ENCODE measurements around the gene KLHL36.
"Not testable (repeated sequence)": the region's sequence is repeated elsewhere in the genome, so short reads cannot be mapped to it uniquely, and the experiment has no call there.

The KLHL36 gene

DNA sequence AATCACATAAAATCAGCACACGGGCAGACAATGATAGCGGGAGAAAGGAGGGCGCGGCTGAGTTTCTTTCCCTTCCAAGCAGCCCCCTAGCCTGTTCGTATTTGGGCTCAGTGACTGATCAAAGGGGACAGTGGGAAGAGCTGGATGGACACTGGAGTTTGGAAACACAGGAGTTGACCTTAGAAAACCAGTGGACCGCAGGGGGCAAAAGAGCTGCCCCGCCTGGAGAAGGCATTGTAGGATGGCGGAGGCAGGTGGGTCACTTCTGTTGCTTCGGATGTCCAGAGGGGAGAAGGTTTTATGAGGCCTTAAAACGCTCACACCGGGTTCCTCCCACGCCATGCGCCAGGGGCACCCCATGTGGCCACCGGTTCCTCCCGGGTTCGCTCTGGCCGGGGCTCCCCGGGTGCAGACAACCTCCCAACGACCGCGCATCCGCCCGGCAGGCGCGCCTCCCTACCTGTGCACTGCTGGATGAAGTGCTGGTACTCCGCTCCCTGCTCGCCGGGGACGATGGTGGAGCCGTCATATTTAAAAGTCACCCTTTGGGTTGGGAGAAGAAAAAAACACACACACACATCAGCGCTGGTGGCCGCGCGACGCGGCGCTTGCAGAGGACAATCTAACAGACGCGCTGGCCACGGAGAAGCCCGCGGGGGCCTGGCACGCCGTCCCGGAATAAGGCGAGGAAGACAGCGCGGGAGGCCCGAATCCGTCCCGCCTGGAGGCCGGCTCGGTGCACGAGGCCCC lies 31.1 kb upstream of the KLHL36 start:
- DNase-seq, result no peak

DNA sequence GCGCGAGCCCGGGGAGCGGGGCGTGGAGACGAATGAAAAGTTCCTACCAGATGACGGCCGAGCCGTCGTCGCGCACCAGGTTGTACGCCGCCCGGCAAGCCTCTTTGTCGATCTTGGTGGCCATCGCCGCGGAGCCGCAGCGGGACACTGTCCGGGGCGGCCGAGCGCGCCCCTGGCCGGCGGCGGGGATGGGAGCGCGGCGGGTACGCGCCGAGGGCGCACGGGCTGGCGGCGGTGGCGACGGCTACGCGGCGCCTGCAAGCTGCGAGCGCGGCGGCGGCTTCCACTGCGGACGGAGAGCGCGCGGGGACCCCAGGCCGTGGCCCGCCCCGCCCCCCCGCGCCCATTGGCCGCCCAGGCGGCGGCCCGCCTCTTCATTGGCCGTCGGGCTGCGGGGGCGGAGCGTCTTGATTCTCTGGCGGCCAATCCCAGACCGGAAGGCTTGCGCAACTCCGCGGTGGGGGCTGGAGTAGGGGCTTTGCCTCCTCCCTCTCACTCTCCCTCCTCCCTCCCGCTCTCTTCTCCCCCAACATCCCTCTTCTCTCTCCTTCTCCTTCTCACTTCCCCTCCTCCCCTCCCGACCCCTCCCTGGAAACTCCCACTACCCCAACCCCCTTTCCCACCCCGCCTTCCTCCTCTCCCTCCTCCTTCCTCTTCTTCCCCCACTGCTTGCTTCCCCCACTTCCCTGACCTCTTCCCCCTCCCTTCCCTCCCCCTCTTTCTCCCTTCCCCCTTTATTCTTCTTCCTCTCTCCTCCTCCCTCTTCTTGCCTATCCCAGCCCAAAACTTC lies 30.3 kb upstream of the KLHL36 start, which contains the start of gene COTL1:
Gene COTL1 (minus strand): TSS at position 288 of the 790 bp plus-strand sequence. CDS start 164 bp downstream, at position 124.
- peak; percentile 97 for DNase-seq

DNA sequence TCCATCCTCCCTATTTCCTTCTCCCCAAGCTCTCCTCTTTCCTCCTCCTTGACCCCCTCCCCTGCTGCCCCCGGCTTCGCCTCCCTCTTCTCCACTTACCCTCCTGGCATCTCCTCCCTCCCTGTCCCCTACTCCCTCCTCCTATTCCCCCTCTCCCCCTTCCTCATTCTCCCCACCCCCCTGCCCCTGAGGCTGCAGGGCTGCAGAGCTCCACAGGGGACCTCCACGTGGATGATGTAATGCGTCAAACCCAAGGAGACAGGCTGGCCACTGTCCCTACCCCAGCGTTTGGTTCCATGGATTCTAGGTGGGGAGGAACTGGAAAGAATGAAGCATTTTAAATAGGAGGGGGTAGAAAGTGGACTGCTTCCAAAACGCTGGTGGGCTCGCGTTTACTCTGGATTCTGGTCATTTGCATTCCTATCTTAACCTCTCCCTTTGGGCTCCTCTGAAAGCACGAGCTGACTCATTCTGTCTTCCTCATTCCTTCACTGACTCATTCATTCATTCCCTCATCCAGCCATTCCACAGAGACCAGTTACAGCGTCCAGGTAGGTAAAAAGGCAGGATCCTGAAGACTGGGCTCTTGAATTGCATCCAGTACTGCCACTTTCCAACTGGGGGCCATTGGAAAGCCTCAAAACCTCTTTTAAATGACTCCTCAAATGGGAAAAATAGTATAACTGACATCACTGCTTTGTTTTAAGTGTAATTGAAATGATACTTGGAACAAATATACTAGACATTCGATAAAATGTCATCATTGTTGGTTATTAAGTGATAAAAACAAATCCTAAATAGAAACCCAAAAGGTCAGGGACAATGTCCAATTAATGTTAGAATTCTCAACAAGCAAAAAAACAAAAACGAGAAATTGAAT lies 29.5 kb upstream of the KLHL36 start:
- DNase-seq, result no peak

DNA sequence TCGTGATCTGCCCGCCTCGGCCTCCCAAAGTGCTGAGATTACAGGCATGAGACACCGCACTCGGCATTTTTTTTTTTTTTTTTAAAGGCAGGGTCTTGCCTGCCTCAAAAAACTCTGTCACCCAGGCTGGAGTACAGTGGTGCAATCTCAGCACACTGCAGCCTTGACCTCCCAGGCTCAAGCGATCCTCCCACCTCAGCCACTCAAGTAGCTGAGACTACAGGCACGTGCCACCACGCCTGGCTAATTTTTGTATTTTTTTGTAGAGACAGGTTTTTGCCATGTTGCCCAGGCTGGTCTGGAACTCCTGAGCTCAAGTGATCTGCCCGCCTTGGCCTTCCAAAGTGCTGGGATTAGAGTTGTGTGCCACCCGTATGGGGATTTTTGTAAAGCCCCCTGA lies 27.4 kb upstream of the KLHL36 start:
- not testable (repeated sequence) for DNase-seq

- no peak for DNase-seq
Measured at GRCh38 chr16:84625556-84625955, 22.8 kb upstream of the KLHL36 start.

DNA sequence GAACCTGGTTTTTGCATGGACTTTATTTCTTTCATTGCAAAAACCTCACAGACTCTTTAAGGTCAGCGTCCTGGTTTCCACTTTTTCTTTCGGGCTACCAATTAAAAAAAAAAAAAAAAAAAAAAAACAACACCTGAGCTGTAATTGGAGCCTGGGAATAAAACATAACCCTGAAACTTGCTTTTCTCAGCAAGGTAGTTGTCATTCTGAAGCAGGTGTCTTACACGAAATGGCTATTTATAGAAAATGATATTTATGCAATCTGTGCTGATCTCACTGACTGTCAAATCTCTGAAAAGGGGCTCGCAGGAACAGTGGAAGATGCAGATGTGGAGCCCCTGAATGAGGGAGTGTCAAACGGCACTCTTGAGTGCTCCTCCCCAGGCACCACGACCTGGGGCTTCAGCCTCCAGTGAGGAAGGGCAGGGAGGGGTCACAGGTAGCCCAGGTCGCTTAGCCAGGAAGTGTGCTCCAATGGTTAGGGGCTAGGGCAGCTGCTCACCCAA lies 20.0 kb upstream of the KLHL36 start:
- no peak for DNase-seq

- DNase-seq, result no peak
Measured at GRCh38 chr16:84629580-84629979, 18.7 kb upstream of the KLHL36 start.

DNA sequence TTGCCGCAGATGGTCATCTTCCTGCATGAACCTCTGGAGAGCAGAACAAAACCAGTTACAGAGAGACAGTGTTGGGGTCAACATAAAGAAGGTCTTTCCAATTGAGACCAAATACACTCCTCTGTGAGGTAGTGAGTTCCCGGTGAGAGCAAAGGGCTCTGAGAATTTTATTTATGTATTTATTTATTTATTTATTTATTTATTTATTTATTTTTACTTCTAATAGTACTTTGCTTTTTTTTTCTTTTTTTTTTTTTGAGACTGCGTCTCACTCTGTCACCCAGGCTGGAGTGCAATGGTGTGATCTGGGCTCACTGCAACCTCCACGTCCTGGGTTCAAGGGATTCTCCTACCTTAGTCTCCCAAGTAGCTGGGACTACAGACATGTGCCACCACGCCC lies 18.3 kb upstream of the KLHL36 start:
- DNase-seq, result no peak

DNA sequence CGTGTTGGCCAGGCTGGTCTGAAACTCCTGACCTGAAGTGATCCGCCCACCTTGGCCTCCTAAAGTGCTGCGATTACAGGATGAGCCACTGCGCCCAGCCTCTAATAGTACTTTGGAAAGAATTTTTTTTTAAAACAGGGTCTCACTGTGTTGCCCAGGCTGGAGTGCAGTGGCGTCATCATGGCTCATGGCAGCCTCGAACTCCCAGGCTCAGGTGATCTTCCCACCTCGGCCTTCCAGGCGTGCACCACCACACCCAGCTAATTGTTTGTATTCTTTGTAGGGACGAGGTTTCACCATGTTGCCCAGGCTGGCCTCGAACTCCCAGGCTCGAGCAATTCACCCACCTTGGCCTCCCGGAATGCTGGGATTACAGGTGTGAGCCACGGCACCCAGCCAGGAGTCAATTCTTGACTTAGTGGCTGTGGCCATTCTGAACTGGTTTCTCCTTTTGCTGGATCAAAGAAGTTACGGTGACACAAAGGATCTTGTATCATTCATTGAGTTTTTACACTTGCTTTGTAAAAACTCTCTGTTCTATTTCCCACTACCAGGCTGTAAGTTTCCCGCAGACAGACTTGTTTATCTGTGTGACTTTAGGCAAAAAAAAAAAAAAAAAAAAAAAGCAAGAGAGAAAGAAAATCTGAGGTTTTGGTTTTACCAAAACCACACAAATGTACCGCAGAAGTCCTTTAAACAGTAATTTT lies 17.7 kb upstream of the KLHL36 start:
- DNase-seq, result no peak

DNA sequence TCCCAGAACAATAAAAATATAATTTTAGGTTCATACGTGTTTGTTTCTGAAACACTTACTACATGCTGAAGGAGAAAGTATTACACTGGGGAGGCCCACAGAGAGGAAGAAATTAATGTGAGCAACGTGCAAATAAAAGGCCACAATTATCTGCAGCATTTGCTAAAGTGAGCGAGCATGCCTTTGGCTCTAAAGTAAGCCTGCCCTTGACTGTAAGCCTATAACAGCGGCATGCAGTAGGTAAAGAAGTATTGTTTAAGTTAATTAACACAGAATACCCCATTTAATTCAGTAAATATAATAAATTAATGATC lies 17.2 kb upstream of the KLHL36 start:
- no peak for DNase-seq

GRCh38 chr16:84631886-84632285 lies 16.4 kb upstream of the KLHL36 start:
- no peak for DNase-seq

DNA sequence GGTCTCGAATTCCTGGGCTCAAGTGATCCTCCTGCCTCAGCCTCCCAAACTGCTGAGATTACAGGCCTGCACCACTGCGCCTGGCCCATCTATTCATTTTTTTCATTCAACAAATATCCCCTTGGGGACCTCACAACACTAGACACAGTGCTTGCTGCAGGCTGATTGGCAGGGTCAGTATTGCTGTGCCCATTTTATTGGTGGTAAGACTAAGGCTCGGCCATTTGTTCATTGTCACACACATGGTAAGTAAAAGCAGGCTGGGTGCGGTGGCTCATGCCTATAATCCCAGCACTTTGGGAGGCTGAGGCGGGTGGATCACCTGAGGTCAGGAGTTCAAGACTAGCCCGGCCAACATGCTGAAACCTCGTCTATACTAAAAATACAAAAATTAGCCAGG lies 15.4 kb upstream of the KLHL36 start:
- not testable (repeated sequence) for DNase-seq

- no peak for DNase-seq
Measured at GRCh38 chr16:84633622-84634021, 14.7 kb upstream of the KLHL36 start.

- DNase-seq, result no peak
Measured at GRCh38 chr16:84635702-84636101, 12.6 kb upstream of the KLHL36 start.

GRCh38 chr16:84637709-84638108 lies 10.6 kb upstream of the KLHL36 start:
- DNase-seq, result no peak

GRCh38 chr16:84638231-84638806 lies 10.0 kb upstream of the KLHL36 start:
- DNase-seq, result no peak

- DNase-seq, result no peak
Measured at GRCh38 chr16:84640145-84640544, 8.2 kb upstream of the KLHL36 start.

GRCh38 chr16:84641643-84642358 lies 6.5 kb upstream of the KLHL36 start:
- no peak for DNase-seq

DNA sequence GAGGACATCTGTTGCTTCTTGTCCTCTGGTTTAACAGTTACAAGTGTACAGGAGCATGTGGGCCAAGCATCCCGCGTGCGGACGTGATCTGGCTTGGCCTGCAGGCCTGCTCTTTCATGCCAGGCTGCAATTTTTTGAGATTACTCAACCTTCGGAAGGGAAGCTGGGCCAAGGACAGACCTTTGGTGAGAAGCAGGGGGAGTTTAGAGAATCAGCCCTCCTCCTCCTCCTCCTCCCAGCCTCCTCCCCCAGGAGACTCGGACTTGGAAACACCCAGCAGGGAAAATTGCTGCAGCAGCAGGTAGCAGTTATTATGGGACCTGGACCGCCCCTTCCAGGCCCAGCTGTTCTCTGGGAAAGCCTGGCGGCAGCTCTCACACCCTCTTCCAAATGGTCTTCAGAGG lies 5.1 kb upstream of the KLHL36 start:
- DNase-seq, result no peak

DNA sequence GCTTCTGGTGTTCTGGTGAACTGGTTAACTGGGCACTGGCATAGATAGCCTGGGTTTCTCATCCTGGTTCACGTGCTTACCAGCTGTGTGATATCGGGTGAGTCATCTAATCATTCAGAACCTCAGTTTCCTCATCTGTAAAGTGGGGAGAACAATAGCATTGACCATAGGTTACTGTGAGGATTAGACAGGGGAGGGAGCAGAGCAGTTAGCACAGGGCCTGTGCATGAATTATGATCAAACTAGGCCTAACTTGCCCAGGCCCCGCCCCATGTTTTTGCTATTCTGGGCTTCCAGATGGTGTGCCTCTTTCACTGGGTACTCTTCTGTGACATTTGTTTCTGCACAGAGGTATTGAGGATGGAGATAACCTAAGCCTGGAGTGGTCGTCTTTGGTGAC lies 4.6 kb upstream of the KLHL36 start:
- DNase-seq, result no peak
